Coronary artery (tissue), 2 donors: Measurements from ENCODE around the gene FOXA3.

ENCODE experiments used
- DNase-seq: peaks from one replicate; pipeline ENCODE4 v3.0.0-alpha.2; 2017; ENCODE audit warnings: low spot score
- H3K27ac ChIP-seq, 2 donors: fragments of 200-600 bp; sonication (generic); one replicate each; pipeline ENCODE4 v1.5.1; 2016 to 2019
- H3K4me3 ChIP-seq: fragments of 200-600 bp; sonication (generic); 2 replicates; pipeline ENCODE4 v1.5.1; 2016; ENCODE audit warnings: mild to moderate bottlenecking, moderate library complexity
- TF ChIP-seq, protein P1 (sequence below): fragments of 200-600 bp; sonication (generic); IDR thresholded peaks from one replicate; pipeline ENCODE4 v1.5.1; 2019; ENCODE audit warnings: antibody characterized with exemption

FOXA3 gene

DNA sequence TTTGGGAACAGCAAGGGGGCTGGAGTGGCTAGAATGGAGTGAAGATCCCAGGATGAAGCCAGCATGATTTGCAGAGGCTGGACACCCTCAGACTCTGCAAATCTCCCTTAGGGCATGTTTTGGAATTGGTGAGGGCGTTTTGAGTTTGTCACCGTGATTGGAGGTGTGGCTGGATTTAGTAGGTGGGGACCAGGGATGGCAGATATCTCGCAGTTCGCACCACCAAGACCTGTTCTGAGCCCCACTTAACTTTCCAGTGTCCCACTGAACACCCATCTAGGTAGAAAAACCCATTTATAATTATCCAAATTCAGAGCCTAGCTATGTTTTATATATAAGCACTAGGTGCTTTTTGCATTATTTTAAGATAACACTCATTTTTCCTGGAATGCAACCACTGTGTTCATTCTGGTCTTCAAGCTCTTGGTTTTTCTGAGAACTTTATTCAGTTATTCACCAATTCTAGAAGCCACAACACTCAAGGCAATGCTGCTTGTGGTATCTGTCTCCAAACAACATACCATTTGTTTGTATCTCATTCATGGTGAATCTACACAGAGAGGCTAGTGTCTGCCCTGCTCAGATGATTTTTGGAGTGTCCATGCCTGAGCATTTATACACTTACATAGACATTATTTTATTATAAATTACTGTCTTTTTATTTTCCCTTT is 53.4 kb downstream of the FOXA3 start:
- Histone ChIP-seq H3K4me3 (no peak overlapping the region), H3K27ac (no peak overlapping the region)
- DNase-seq: no peak
- TF ChIP-seq, protein P1, sequence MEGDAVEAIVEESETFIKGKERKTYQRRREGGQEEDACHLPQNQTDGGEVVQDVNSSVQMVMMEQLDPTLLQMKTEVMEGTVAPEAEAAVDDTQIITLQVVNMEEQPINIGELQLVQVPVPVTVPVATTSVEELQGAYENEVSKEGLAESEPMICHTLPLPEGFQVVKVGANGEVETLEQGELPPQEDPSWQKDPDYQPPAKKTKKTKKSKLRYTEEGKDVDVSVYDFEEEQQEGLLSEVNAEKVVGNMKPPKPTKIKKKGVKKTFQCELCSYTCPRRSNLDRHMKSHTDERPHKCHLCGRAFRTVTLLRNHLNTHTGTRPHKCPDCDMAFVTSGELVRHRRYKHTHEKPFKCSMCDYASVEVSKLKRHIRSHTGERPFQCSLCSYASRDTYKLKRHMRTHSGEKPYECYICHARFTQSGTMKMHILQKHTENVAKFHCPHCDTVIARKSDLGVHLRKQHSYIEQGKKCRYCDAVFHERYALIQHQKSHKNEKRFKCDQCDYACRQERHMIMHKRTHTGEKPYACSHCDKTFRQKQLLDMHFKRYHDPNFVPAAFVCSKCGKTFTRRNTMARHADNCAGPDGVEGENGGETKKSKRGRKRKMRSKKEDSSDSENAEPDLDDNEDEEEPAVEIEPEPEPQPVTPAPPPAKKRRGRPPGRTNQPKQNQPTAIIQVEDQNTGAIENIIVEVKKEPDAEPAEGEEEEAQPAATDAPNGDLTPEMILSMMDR: no peak

DNA sequence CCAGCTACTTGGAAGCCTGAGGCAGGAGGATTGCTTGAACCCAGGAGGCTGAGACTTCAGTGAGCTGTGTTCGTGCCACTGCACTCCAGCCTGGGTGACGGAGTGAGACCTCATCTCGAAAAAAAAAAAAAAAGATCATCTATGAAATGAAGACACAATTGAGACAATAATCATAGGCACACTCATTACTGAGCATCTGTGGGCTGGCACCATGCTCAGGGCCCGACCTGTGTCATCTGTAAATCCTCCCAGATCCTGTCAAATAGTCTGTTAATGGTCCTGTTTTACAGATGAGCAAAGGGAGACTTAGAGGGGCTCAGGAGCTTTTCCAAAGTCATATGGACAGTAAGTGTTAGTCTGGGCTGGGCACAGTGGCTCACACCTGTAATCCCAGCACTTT is 54.6 kb downstream of the FOXA3 start:
- TF ChIP-seq, protein P1: no peak
- Histone ChIP-seq H3K4me3 (no peak overlapping the region), H3K27ac (no peak overlapping the region)
- DNase-seq: no peak

DNA sequence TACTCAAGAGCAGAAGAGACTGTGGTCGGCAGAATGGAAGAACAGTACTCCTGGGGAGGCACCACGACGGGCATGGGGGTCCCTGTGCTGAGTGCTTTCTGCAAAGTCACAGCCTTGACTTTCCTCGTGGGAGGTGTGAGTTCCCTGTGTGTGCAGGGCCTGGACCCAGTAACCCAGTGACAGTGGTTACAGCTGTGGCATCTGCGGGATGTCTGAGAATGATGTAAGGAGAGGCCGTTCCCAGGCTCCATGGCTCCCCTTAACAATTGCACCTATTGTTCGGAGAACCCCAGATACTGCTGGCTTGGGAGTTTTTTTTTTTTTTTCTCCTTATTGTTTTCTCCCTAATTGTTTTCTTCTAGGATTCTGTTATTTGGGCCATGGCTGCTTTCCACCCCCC is 55.6 kb downstream of the FOXA3 start:
- Histone ChIP-seq H3K27ac (no peak overlapping the region), H3K4me3 (no peak overlapping the region)
- TF ChIP-seq, protein P1: no peak
- DNase-seq: no peak

DNA sequence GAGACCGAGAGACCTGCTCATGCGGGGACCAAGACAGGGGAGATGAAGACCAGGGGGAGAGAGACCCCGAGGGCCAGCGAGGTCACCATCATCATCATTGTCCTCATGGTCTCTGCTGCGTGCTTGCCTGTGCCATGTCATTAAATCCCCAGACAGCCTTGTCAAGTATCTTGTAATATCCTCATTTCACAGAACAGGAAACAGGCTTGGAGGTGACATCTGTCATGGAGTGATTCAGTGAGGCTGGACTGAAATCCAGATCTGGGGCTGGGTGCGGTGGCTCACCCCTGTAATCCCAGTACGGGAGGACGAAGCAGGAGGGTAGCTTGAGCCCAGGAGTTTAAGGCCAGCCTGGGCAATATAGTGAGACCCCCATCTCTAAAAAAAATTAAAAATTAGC is 56.3 kb downstream of the FOXA3 start:
- H3K27ac ChIP-seq: no peak overlapping the region
- TF ChIP-seq, protein P1: no peak
- DNase-seq: no peak
- no peak overlapping the region for H3K4me3 ChIP-seq

DNA sequence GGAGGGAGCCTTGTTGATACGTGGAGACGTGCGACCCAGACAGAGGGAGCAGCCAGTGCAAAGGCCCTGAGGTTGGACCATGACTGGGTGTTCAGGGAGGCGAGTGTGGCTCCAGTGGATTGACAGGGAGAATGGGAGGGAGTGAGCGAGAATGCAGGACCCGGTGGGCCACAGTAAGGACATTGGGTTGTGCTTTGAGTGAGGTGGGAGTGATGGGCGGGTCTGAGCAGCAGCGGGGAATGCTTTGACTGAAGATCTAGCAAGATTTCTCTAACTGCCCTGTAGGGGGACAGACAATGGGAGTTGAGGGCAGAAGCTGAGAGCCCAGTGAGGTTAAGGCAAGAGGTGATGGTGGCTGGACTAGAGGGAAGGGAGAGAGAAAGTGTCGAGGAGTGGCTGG is 58.2 kb downstream of the FOXA3 start:
- no peak for DNase-seq
- Histone ChIP-seq H3K27ac (no peak overlapping the region), H3K4me3 (no peak overlapping the region)
- TF ChIP-seq, protein P1: no peak
